Stomach (tissue), 9 donors: Measurements from ENCODE around the gene SLC26A2. TPM values are rescaled to one million over a fixed set of nuclear protein-coding genes. Genes with fewer than 3 reads are reported as not detected.

Source experiments
- DNase-seq, 2 donors: peaks; one replicate each; pipeline versions ENCODE4 v3.0.0 to v3.0.0-alpha.2; 2013 to 2019
- H3K27ac ChIP-seq, 5 donors: fragments of 200-600 bp in 4 of 5; sonication (generic) in 4 of 5; one replicate each; pipeline ENCODE4 v1.5.1; 2013 to 2019; ENCODE audit warnings: mild to moderate bottlenecking in 1 of 5, moderate library complexity in 1 of 5
- H3K27me3 ChIP-seq, 3 donors: fragments of 200-600 bp; sonication (generic); one replicate each; pipeline ENCODE4 v1.5.1; 2017 to 2019; ENCODE audit warnings: mixed run types in 1 of 3
- H3K36me3 ChIP-seq, 4 donors: fragments of 200-600 bp; sonication (generic); 1 replicate in 3 of 4; 2 replicates in 1 of 4; pipeline ENCODE4 v1.5.1; 2016 to 2019
- H3K4me1 ChIP-seq, 4 donors: fragments of 200-600 bp; sonication (generic); one replicate each; pipeline ENCODE4 v1.5.1; 2016 to 2019
- H3K4me3 ChIP-seq, 4 donors: fragments of 200-600 bp; sonication (generic) in 3 of 4; one replicate each; pipeline ENCODE4 v1.5.1; 2016 to 2019; ENCODE audit warnings: mild to moderate bottlenecking in 1 of 4
- H3K9me3 ChIP-seq, 4 donors: fragments of 200-600 bp; sonication (generic); one replicate each; pipeline ENCODE4 v1.5.1; 2016 to 2019
- EP300 ChIP-seq: sonication (generic); formaldehyde crosslinking; IDR thresholded peaks from one replicate; pipeline ENCODE4 v1.6.1; 2017; ENCODE audit warnings: antibody characterized with exemption
- POLR2A ChIP-seq, 4 donors: fragments of 450-650 bp; IDR thresholded peaks; one replicate each; pipeline ENCODE4 v1.6.1; 2016; ENCODE audit warnings: antibody characterized with exemption in 4 of 4, control low read depth in 2 of 4, mild to moderate bottlenecking in 1 of 4, moderate library complexity in 1 of 4
- POLR2AphosphoS5 ChIP-seq, 3 donors: sonication (generic); formaldehyde crosslinking; IDR thresholded peaks; one replicate each; pipeline ENCODE4 v1.6.1; 2016; ENCODE audit warnings: antibody characterized with exemption in 3 of 3
- WGBS, 5 donors: extraction: QIAGEN DNeasy Blood & Tissue Kit in 3 of 5; methylation state at CpG; one replicate each; pipeline versions ENCODE4 v1.1.5 to v1.1.7; 2013 to 2018; 5-methylcytosine and 5-hydroxymethylcytosine counted together
- intact Hi-C: fragments of 100-400 bp; cut with DNase I; formaldehyde crosslinking; loops from one replicate; pipeline ENCODE4 v1.15.1; 2023; ENCODE audit warnings: low total_unique reads
- polyA plus RNA-seq, 3 donors: library from polyadenylated mRNA; stranded (reverse); fragments of 200-250 nt; gene quantifications; one replicate each; pipeline ENCODE4 v1.2.3, GENCODE V29; 2013
- total RNA-seq, 5 donors: library from RNA; depleted of rRNA; stranded (reverse); fragments of >200 nt; gene quantifications; one replicate each; pipeline versions ENCODE4 v1.1.0 to v1.2.3, GENCODE V29; 2014 to 2016
- TF ChIP-seq, protein P1 (sequence below), 7 experiments: fragments of 450-650 bp in 4 of 7; fragments of 200-600 bp in 3 of 7; sonication (generic) in 3 of 7; IDR thresholded peaks; one replicate each; pipeline ENCODE4 v1.5.1; 2016 to 2019; ENCODE audit warnings: antibody characterized with exemption in 7 of 7, control low read depth in 2 of 7, mild to moderate bottlenecking in 1 of 7
- donor health status: healthy with polysubstance abuse.
- donor health status: Bipolar disorder and iron deficiency.
- donor health status: healthy.

The SLC26A2 gene
- total and polyA plus RNA-seq, 8 donors: 0.81 to 135 (median 7.5) TPM

DNA sequence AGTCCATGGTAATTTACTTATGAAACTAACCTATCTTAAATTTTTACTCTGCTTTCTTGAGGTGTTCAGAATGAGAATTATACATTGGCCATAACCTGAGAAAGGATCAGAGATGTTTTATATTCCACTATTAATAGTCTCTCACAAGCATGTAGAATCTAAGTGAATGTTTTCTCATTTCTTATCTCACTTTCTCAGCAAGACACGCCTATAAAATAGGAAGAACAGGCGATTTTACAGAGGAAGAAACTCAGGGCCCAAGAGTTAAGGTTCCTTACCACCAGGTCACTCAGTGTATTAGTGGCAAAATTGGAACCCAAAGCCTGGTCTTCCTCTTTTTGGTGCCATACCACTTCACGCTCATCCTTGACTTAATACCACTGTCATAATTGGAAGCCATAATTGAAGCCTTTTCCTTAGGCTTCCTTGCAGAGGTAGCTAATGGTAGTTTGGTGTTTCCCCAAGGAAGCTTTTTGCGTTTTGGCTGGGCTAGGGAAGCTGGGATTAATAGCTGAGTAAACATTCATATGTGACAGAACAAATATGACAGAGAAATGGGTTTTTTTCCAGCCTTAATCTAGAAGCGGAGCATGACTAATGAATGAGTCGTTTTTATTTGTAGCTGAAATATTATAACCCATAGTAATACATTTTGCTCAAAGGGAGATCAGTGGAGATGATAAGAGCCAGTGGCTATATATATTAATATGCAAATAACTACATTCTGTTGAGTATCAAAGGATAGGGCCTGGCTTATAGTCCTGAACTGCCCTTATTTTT, 56.9 kb downstream of the SLC26A2 start:
- WGBS, 5 donors: 40 to 54% (median 50%) methylated on average over 6 of the region's 6 CpGs
- Histone ChIP-seq H3K9me3 (peaks cover 0 to 11% (median 5%) of the 10 kb centered on the region in 4 donors), H3K36me3 (peaks cover 35 to 91% (median 90%) of the 10 kb centered on the region in 4 donors), H3K4me3 (no peak overlapping the region), H3K27me3 (no peaks in the 10 kb centered on the region), H3K27ac (peak overlapping the region in 3 of 5 donors; percentile 25 to 72 (median 45)), H3K4me1 (peaks cover 0 to 39% (median 15%) of the 10 kb centered on the region in 4 donors)
- intact Hi-C loops: no loop called here
- TF ChIP-seq POLR2A (IDR thresholded peaks at IDR 0.05) (no peak), POLR2AphosphoS5 (IDR thresholded peaks at IDR 0.05) (peak in 1 of 3 donors; percentile 15)
- DNase-seq: no peak

DNA sequence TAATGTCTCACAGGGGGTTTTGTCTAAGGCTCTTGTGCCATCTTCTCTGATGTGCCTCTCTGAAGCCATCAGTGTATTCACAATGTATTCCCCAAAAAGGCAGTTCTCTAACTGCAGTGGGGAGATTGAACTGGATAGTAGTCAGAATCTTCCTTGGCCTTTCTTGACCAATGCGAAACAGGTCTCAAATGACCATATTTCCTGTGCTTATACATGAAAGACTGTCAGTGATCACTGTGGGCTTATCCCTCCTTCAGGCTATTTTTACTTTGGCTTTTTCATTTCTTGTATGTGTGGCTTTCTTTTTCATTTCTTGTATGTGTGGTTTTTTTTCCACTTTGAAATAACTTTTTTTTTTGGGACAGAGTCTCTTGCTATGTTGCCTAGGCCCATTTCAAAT, 59.7 kb downstream of the SLC26A2 start:
- H3K9me3 ChIP-seq: peaks cover 0 to 9% (median 3%) of the 10 kb centered on the region in 4 donors
- intact Hi-C loops: no loop called here
- TF ChIP-seq EP300: no peak
- no peak for TF ChIP-seq POLR2AphosphoS5 (IDR thresholded peaks at IDR 0.05)
- TF ChIP-seq, protein P1, sequence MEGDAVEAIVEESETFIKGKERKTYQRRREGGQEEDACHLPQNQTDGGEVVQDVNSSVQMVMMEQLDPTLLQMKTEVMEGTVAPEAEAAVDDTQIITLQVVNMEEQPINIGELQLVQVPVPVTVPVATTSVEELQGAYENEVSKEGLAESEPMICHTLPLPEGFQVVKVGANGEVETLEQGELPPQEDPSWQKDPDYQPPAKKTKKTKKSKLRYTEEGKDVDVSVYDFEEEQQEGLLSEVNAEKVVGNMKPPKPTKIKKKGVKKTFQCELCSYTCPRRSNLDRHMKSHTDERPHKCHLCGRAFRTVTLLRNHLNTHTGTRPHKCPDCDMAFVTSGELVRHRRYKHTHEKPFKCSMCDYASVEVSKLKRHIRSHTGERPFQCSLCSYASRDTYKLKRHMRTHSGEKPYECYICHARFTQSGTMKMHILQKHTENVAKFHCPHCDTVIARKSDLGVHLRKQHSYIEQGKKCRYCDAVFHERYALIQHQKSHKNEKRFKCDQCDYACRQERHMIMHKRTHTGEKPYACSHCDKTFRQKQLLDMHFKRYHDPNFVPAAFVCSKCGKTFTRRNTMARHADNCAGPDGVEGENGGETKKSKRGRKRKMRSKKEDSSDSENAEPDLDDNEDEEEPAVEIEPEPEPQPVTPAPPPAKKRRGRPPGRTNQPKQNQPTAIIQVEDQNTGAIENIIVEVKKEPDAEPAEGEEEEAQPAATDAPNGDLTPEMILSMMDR (IDR thresholded peaks at IDR 0.05): no peak
- TF ChIP-seq POLR2A (IDR thresholded peaks at IDR 0.05): no peak
- H3K27ac ChIP-seq: peak overlapping the region in 1 of 5 donors; percentile 14
- H3K4me1 ChIP-seq: peaks cover 0 to 48% (median 25%) of the 10 kb centered on the region in 4 donors
- H3K4me3 ChIP-seq: no peak overlapping the region
- H3K27me3 ChIP-seq: no peaks in the 10 kb centered on the region
- H3K36me3 ChIP-seq: peaks cover 23 to 91% (median 89%) of the 10 kb centered on the region in 4 donors
- DNase-seq: no peak
- 94 to 100% (median 96%) methylated on average over 1 of the region's 1 CpG for WGBS, 5 donors

DNA sequence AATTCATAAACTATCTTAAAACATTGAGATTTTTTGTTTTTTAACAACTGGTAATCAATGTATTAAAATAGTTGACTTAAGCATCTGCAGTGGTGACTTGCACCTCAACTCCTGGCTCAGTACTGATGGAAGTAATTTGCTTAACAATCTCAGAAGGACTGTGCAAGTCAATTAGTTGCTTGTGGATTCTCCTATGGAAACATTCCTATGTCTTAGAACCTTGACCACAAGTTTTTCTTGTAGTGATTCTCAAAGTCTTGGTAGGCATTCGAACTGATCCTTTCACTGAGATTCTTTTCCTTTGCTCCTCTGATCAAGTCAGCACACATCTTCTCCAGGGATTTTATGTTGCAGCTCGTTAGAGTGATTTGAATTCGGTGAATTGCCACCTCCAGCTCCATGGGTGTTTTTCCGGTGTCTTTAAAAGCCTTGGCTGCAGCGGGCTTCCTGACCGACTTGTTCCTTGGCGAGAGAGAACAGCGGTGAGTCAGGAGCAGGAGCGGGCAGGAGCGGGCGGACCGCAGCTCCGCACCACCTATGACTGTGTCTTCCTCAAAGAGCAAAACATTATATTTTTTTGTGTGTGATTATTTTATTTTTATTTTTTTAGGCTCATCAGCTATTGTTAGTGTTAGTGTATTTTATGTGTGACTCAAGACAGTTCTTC, 61.1 kb downstream of the SLC26A2 start:
- 75 to 84% (median 78%) methylated on average over 13 of the region's 13 CpGs for WGBS, 5 donors
- Histone ChIP-seq H3K4me1 (peaks cover 0 to 44% (median 25%) of the 10 kb centered on the region in 4 donors), H3K27me3 (no peaks in the 10 kb centered on the region), H3K4me3 (no peak overlapping the region), H3K9me3 (no peaks in the 10 kb centered on the region), H3K27ac (peak overlapping the region in 4 of 5 donors; percentile 32 to 67 (median 63)), H3K36me3 (peaks cover 22 to 93% (median 90%) of the 10 kb centered on the region in 4 donors)
- intact Hi-C loops: no loop called here
- TF ChIP-seq, protein P1 (IDR thresholded peaks at IDR 0.05): no peak
- no peak for TF ChIP-seq POLR2AphosphoS5 (IDR thresholded peaks at IDR 0.05)
- no peak for TF ChIP-seq POLR2A (IDR thresholded peaks at IDR 0.05)
- TF ChIP-seq EP300: no peak
- DNase-seq: no peak

DNA sequence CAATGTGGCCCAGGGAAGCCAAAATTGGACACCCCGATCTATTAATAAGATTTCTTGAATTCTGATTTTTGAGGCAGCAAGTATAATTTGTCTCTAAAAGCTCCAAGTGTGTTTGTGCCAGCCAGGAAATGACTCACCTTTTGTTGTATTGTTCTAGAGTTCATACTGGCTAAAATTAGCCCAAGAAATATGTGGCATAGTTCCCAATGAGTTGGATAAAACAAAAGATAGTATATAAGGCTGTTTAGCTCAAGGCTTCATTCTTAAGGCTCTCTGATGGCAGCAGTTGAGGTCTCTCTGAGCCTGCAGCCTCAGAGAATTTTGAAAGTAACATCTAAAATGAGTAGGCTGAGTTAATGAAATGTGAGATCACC, 61.6 kb downstream of the SLC26A2 start:
- peaks cover 26 to 97% (median 94%) of the 10 kb centered on the region in 4 donors for H3K36me3 ChIP-seq
- H3K4me3 ChIP-seq: no peak overlapping the region
- 32 to 61% (median 42%) methylated on average over 1 of the region's 1 CpG for whole genome bisulfite sequencing, 5 donors
- peak overlapping the region in 4 of 5 donors; percentile 32 to 67 (median 63) for H3K27ac ChIP-seq
- peak in 1 of 2 donors; percentile 52 for DNase-seq
- peaks cover 0 to 39% (median 23%) of the 10 kb centered on the region in 4 donors for H3K4me1 ChIP-seq
- intact Hi-C loops: no loop called here
- H3K27me3 ChIP-seq: no peaks in the 10 kb centered on the region
- TF ChIP-seq POLR2AphosphoS5 (IDR thresholded peaks at IDR 0.05) (peak in 1 of 3 donors; percentile 11), EP300 (no peak)
- H3K9me3 ChIP-seq: no peaks in the 10 kb centered on the region

DNA sequence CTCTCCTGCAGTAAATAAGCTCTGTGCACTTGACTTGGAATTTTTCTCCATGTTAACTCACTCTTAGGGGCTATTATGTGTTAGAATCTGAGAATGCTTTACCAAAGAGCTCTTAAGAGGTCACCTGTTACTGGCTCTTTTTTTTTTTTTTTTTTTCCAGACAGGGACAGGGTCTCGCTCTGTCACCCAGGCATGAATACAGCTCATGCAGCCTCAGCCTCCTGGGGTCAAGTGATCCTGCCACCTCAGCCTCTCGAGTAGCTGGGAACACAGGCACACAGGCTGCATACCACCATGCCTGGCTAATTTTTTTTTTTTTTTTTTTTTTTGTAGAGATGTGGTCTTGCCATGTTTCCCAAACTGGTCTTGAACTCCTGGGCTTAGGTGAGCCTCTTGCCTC, 62.1 kb downstream of the SLC26A2 start:
- intact Hi-C loops: no loop called here
- Histone ChIP-seq H3K9me3 (no peaks in the 10 kb centered on the region), H3K36me3 (peaks cover 32 to 99% (median 96%) of the 10 kb centered on the region in 4 donors), H3K4me1 (peaks cover 0 to 34% (median 21%) of the 10 kb centered on the region in 4 donors), H3K4me3 (no peak overlapping the region), H3K27me3 (no peaks in the 10 kb centered on the region), H3K27ac (peak overlapping the region in 2 of 5 donors; percentile 59 to 67)
- 83 to 97% (median 85%) methylated on average over 2 of the region's 2 CpGs for WGBS, 5 donors
- no peak for DNase-seq
- TF ChIP-seq, protein P1 (IDR thresholded peaks at IDR 0.05): no peak
- TF ChIP-seq POLR2A (IDR thresholded peaks at IDR 0.05) (no peak), EP300 (no peak), POLR2AphosphoS5 (IDR thresholded peaks at IDR 0.05) (no peak)
